Measurements from ENCODE around the gene GAPVD1.
"Not testable (repeated sequence)": the region's sequence is repeated elsewhere in the genome, so short reads cannot be mapped to it uniquely, and the experiment has no call there.

The GAPVD1 gene
- long read RNA-seq, full-length matches to known transcripts = 30 of 623 reads
- long read RNA-seq, partial matches to known transcripts = 243 of 623 reads
- long read RNA-seq, other reads (novel, unspliced or antisense) = 350 of 623 reads

DNA sequence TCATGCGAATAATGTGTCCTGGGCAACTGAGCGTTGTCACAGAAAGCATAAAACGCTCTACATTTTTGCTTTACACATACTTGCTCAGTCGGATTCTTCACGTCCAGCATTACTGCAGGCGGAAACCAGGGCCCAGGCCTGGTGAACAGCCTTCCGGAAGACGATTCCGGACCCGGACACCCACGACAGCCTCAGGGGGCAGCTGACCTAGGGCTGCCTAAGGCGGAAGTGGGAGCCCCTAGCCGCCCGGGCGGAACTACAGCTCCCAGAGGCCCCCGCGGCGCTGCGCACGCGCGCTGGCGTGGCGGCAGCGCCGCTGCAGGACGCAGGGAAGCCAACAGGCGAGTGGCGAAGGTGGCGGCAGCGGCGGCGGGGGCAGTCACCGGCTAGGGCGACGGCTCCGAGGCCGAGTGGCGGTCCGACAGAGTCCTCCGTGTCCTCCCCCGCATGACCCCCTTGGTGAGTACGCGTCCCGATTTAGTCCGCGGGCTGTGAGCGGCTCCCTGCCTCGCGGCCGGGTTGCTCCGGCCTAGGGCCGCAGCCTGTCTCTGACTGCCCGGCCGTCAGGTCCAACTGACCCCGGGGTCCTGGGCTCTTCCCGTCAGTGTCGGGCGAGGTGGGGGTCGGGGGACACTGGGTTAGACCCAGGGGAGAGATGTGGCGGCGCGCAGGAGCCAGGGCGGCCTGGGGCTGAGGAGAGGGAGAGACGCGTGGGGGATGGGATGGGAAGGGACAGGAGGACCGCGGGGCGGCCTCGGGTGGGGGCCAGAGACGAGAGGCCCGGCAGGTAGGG is at the start of gene GAPVD1:
GAPVD1 (plus strand) TSS at position 326 of the 793 bp plus-strand sequence. CDS start 37,096 bp downstream, outside the sequence.
- H3K4me3 ChIP-seq (replicated peaks; ENCODE audit: insufficient read depth, low read length) = peak within 1 kb of the TSS; percentile 96
- peak within 1 kb of the TSS; percentile 89 for H3K27ac ChIP-seq (replicated peaks)
- TF ChIP-seq SPI1 (IDR thresholded peaks at IDR 0.05; ENCODE audit: borderline replicate concordance, low read depth) (peak; percentile 1; the same call in 1 of the 2 replicates), CTCF (IDR thresholded peaks at IDR 0.05; ENCODE audit: insufficient read depth, low read length) (peak; percentile 46), GABPA (IDR thresholded peaks at IDR 0.05; ENCODE audit: low read depth) (peak; percentile 76), POLR2AphosphoS5 (IDR thresholded peaks at IDR 0.05; ENCODE audit: low read depth) (peak; percentile 60), REST (IDR thresholded peaks at IDR 0.05; ENCODE audit: insufficient replicate concordance, low read depth) (no peak)

GRCh38 chr9:125214186-125214585 is 47.4 kb upstream of the GAPVD1 start:
- TF ChIP-seq REST (IDR thresholded peaks at IDR 0.05; ENCODE audit: insufficient replicate concordance, low read depth) = no peak
- TF ChIP-seq CTCF (IDR thresholded peaks at IDR 0.05; ENCODE audit: insufficient read depth, low read length) = no peak
- TF ChIP-seq GABPA (IDR thresholded peaks at IDR 0.05; ENCODE audit: low read depth) = no peak
- no peak for TF ChIP-seq SPI1 (IDR thresholded peaks at IDR 0.05; ENCODE audit: borderline replicate concordance, low read depth)
- TF ChIP-seq POLR2AphosphoS5 (IDR thresholded peaks at IDR 0.05; ENCODE audit: low read depth) = no peak
- no peak for DNase-seq (ENCODE audit: low read depth in 1 of 2, low spot score in 1 of 2)
- Histone ChIP-seq H3K27me3 (ENCODE audit: insufficient read depth, poor library complexity, severe bottlenecking) (no peaks in the 10 kb centered on the region), H3K27ac (replicated peaks) (no peak overlapping the region; the same call in 1 of the 2 replicates), H3K4me3 (replicated peaks; ENCODE audit: insufficient read depth, low read length) (no peak overlapping the region)

More for the DNA sequence above, at the start of gene GAPVD1:
- no peaks in the 10 kb centered on the region for H3K27me3 ChIP-seq (ENCODE audit: insufficient read depth, poor library complexity, severe bottlenecking)
- DNase-seq (ENCODE audit: low read depth in 1 of 2, low spot score in 1 of 2) = peak; percentile 86 to 90

DNA sequence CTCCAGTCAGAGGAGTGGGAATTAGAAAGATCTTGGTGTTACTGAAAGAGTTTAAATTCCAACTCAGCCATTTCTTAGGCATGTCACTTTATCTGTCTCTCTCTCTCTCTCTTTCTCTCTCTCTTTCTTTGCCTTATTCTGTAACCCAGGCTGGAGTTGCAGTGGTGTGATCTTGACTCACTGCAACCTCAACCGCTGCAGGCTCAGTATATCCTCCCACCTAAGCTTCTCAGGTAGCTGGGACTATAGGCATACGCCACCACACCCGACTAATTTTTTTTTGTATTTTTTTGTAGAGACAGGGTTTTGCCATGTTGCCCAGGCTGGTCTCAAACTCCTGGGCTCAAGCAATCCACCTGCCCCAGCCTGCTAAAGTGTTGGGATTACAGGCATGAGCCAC is 43.0 kb upstream of the GAPVD1 start:
- TF ChIP-seq GABPA (IDR thresholded peaks at IDR 0.05; ENCODE audit: low read depth) = no peak
- TF ChIP-seq POLR2AphosphoS5 (IDR thresholded peaks at IDR 0.05; ENCODE audit: low read depth) = no peak
- TF ChIP-seq CTCF (IDR thresholded peaks at IDR 0.05; ENCODE audit: insufficient read depth, low read length) = no peak
- TF ChIP-seq REST (IDR thresholded peaks at IDR 0.05; ENCODE audit: insufficient replicate concordance, low read depth) = no peak
- TF ChIP-seq SPI1 (IDR thresholded peaks at IDR 0.05; ENCODE audit: borderline replicate concordance, low read depth) = no peak
- no peak for DNase-seq (ENCODE audit: low read depth in 1 of 2, low spot score in 1 of 2)

GRCh38 chr9:125224858-125225257 is 36.8 kb upstream of the GAPVD1 start:
- not testable (repeated sequence) for H3K4me3 ChIP-seq (replicated peaks; ENCODE audit: insufficient read depth, low read length); DNase-seq (ENCODE audit: low read depth in 1 of 2, low spot score in 1 of 2); H3K27ac ChIP-seq (replicated peaks); H3K27me3 ChIP-seq (ENCODE audit: insufficient read depth, poor library complexity, severe bottlenecking)

More for the DNA sequence above, 43.0 kb upstream of the GAPVD1 start:
- H3K4me3 ChIP-seq (replicated peaks; ENCODE audit: insufficient read depth, low read length) = no peak overlapping the region
- H3K27me3 ChIP-seq (ENCODE audit: insufficient read depth, poor library complexity, severe bottlenecking) = no peaks in the 10 kb centered on the region
- H3K27ac ChIP-seq (replicated peaks) = no peak overlapping the region
